A673 (cell line): ENCODE data around the gene TCERG1L.

Source experiments
- EZH2 ChIP-seq: fragments of 200-600 bp; sonication (generic); IDR thresholded peaks from 2 replicates; pipeline ENCODE4 v1.6.1; 2017; ENCODE audit warnings: borderline replicate concordance, low read depth, mild to moderate bottlenecking, mixed read lengths, antibody characterized with exemption, low read length; ENCODE audit not compliant: poor library complexity, severe bottlenecking
- TF ChIP-seq, protein P1 (sequence below): fragments of 300-800, 200-600 bp; sonication (generic); conservative IDR thresholded peaks from 2 replicates; pipeline ENCODE4 v1.5.1; 2017; ENCODE audit warnings: low read depth, mild to moderate bottlenecking, antibody characterized with exemption, low read length, moderate library complexity, mixed read lengths

DNA sequence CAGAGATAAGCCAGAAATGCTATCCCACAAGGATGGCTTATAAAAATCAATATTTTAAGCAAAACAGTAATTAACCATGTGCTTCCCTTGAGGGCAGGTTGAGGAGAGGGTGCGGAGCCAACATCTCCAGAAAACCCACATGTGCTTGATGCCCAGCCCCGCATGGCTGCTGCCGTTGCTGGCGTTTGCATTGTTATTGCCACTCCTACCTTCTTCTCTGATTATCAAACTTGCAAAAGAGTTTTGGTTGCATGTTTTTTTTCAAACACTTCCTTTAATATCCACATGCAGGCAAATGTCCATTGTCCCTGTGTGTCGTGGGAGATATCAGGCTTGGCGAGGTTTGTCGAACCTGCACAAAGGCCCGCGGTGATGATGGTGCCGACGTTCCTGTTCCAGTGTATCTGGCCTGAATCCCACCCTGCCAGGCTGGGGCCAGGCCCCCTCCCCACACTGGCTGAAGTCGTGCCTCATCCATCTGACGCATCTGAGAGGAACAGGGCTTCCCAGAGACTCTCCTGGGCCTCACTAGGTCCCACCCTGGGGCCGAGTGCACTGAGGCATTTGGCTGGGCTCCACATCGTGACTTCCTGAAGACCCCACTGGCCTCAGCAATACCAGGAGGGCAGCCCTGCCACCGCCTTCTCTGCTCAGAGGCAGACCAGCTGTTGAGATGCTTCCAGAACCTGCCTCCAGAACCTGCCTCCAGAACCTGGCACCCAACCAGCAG lies 40.9 kb downstream of the TCERG1L start:
- TF ChIP-seq, protein P1, sequence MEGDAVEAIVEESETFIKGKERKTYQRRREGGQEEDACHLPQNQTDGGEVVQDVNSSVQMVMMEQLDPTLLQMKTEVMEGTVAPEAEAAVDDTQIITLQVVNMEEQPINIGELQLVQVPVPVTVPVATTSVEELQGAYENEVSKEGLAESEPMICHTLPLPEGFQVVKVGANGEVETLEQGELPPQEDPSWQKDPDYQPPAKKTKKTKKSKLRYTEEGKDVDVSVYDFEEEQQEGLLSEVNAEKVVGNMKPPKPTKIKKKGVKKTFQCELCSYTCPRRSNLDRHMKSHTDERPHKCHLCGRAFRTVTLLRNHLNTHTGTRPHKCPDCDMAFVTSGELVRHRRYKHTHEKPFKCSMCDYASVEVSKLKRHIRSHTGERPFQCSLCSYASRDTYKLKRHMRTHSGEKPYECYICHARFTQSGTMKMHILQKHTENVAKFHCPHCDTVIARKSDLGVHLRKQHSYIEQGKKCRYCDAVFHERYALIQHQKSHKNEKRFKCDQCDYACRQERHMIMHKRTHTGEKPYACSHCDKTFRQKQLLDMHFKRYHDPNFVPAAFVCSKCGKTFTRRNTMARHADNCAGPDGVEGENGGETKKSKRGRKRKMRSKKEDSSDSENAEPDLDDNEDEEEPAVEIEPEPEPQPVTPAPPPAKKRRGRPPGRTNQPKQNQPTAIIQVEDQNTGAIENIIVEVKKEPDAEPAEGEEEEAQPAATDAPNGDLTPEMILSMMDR: no peak
- no peak for TF ChIP-seq EZH2
